Type B pancreatic cell (in vitro differentiated cells): ENCODE measurements around the gene CDC42EP3. TPM values are rescaled to one million over a fixed set of nuclear protein-coding genes. Genes with fewer than 3 reads are reported as not detected.

Experiments
- DNase-seq: peaks from one replicate; pipeline ENCODE4 v3.0.0; 2021; ENCODE audit warnings: mixed read lengths; ENCODE audit not compliant: unreplicated experiment; ENCODE audit errors: extremely low spot score
- H3K27ac Mint-ChIP-seq: 2 replicates; pipeline ENCODE4 v1.8.0; 2021; ENCODE audit warnings: mild to moderate bottlenecking, mixed read lengths
- H3K27me3 Mint-ChIP-seq: 2 replicates; pipeline ENCODE4 v1.8.0; 2021; ENCODE audit warnings: mixed read lengths
- H3K36me3 Mint-ChIP-seq: 2 replicates; pipeline ENCODE4 v1.8.0; 2021; ENCODE audit warnings: mixed read lengths
- H3K4me1 Mint-ChIP-seq: one replicate; pipeline ENCODE4 v1.8.0; 2021; ENCODE audit warnings: mixed read lengths; ENCODE audit not compliant: unreplicated experiment
- H3K4me3 Mint-ChIP-seq: 2 replicates; pipeline ENCODE4 v1.8.0; 2021; ENCODE audit warnings: mild to moderate bottlenecking, mixed read lengths
- H3K9me3 Mint-ChIP-seq: 2 replicates; pipeline ENCODE4 v1.8.0; 2021; ENCODE audit warnings: mixed read lengths
- total RNA-seq: library from RNA; stranded (reverse); gene quantifications from 2 replicates; pipeline ENCODE4 v1.2.1, GENCODE V29; 2021; ENCODE audit warnings: low replicate concordance
- TF ChIP-seq, protein P1 (sequence below): fragments of 200-600 bp; sonication (generic); conservative IDR thresholded peaks from 2 replicates; pipeline ENCODE4 v1.5.0; 2021; ENCODE audit warnings: antibody characterized with exemption, mild to moderate bottlenecking

The CDC42EP3 gene
- total RNA-seq, 1 donor from 2014 or later = 43.7 TPM

DNA sequence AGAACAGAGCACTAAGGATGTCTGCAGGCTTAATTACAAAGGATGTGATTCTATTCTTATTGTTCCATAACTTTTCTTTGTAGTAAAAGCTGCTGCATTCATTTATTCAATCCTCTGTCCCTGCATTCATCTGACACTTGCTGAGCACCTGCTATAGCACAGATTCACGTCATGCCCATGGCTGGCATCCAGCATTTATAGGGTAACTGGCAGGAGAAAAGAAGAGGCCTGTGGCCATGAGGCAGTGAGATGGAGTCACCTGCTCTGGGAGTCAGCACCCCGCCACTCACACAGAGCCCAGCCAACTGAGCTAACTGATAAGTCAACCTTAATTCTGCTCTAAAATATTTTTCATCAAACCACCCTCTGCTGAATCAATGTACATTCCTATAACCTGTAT, 18.3 kb upstream of the CDC42EP3 start:
- Mint-ChIP-seq H3K4me1 (peaks cover 18% of the 10 kb centered on the region), H3K9me3 (no peaks in the 10 kb centered on the region), H3K27me3 (no peaks in the 10 kb centered on the region), H3K4me3 (no peak overlapping the region), H3K27ac (peak overlapping the region; percentile 94), H3K36me3 (peaks cover 4% of the 10 kb centered on the region)
- no peak for DNase-seq
- TF ChIP-seq, protein P1, sequence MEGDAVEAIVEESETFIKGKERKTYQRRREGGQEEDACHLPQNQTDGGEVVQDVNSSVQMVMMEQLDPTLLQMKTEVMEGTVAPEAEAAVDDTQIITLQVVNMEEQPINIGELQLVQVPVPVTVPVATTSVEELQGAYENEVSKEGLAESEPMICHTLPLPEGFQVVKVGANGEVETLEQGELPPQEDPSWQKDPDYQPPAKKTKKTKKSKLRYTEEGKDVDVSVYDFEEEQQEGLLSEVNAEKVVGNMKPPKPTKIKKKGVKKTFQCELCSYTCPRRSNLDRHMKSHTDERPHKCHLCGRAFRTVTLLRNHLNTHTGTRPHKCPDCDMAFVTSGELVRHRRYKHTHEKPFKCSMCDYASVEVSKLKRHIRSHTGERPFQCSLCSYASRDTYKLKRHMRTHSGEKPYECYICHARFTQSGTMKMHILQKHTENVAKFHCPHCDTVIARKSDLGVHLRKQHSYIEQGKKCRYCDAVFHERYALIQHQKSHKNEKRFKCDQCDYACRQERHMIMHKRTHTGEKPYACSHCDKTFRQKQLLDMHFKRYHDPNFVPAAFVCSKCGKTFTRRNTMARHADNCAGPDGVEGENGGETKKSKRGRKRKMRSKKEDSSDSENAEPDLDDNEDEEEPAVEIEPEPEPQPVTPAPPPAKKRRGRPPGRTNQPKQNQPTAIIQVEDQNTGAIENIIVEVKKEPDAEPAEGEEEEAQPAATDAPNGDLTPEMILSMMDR = no peak

DNA sequence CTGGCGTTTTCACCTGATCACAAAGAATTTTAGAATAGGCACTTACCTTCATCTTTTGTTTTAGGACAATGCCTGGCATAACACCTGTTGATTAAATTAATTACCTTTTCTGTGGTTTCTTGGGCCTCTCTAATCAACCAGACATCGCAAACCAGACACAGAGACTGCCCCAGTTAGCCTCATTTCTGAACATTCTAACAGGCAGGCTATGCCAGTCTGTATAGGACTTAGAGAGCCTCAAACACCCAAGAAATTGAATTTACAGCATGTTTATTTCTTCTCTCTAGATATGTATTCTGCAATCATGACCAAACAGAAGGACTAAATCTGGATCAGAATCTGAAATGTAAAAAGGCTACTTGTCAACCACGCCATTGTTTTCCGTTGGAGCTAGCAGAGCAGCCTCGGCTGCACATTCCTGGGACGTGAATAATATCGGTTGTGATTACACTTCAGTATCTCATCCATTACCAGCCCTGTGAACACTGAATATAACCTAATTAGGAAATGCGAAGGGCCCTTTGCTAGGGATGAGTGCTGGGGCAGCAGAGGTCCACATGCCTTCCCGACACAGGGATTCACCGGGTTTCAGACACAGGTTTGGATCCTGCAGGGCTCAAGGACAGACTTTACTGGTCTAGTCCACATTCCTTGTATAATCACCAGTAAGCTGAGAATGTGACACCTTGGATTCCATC, 17.5 kb upstream of the CDC42EP3 start:
- Mint-ChIP-seq H3K36me3 (peaks cover 4% of the 10 kb centered on the region), H3K27ac (peak overlapping the region; percentile 94), H3K27me3 (no peaks in the 10 kb centered on the region), H3K4me3 (peak overlapping the region; percentile 39), H3K9me3 (no peaks in the 10 kb centered on the region), H3K4me1 (peaks cover 18% of the 10 kb centered on the region)
- TF ChIP-seq, protein P1 = no peak
- no peak for DNase-seq

DNA sequence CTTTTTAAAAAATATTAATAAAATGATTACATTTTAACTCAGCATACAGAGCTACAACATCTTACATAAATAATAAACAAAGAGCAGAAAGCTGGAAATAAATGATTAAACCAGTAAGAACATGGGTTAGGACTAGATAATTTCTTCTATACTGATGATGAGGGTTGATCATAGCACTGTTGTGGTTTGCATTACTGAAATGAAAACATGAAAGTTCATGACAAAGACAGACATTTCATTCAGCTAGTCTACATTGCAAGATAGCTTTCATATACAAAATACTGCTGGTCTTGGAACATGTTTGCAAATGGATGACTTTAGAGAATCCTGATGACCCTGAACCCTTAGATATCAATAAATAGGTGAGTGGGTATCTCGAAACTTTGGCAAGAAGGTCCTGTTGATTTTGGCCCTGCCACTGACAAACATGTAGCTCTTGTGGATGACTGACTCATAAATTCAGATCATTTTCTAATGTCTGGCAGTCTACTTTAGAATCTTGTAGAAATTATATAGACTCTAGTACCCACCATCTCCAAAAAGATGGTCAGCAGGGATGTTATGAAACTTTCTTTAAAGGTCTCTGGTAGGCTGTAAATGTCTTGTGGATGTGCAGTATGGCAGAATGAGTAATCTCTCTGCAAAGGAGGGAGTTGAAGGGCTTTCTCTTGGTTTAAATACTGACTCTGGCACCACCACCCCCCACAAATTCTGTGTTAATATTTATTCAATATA, 15.5 kb upstream of the CDC42EP3 start:
- no peak overlapping the region for H3K27ac Mint-ChIP-seq
- DNase-seq = no peak
- peaks cover 18% of the 10 kb centered on the region for H3K4me1 Mint-ChIP-seq
- TF ChIP-seq, protein P1 = no peak
- peaks cover 4% of the 10 kb centered on the region for H3K36me3 Mint-ChIP-seq
- no peak overlapping the region for H3K4me3 Mint-ChIP-seq
- H3K27me3 Mint-ChIP-seq = no peaks in the 10 kb centered on the region
- peaks cover 5% of the 10 kb centered on the region for H3K9me3 Mint-ChIP-seq

DNA sequence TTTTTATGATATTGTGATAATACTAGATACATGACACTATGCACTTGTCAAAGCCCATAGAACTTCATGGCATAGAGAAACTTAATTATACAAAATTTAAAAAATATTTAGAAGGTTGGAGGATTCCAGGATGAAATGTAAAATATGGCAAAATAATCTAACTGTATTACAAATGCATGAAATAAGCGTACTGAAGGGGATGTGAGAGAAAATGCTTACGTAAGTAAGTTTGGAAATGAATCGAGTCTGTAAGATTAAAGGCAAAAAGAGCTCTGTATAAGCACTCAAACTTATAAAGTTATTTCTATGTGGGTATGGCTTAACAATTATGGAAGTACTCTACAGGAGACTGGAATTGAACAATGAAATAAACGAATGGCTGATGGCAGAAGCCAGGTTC, 13.4 kb upstream of the CDC42EP3 start:
- Mint-ChIP-seq H3K27ac (no peak overlapping the region), H3K4me1 (peaks cover 15% of the 10 kb centered on the region), H3K27me3 (no peaks in the 10 kb centered on the region), H3K4me3 (no peak overlapping the region), H3K36me3 (peaks cover 4% of the 10 kb centered on the region), H3K9me3 (peaks cover 5% of the 10 kb centered on the region)
- TF ChIP-seq, protein P1 = no peak
- no peak for DNase-seq

DNA sequence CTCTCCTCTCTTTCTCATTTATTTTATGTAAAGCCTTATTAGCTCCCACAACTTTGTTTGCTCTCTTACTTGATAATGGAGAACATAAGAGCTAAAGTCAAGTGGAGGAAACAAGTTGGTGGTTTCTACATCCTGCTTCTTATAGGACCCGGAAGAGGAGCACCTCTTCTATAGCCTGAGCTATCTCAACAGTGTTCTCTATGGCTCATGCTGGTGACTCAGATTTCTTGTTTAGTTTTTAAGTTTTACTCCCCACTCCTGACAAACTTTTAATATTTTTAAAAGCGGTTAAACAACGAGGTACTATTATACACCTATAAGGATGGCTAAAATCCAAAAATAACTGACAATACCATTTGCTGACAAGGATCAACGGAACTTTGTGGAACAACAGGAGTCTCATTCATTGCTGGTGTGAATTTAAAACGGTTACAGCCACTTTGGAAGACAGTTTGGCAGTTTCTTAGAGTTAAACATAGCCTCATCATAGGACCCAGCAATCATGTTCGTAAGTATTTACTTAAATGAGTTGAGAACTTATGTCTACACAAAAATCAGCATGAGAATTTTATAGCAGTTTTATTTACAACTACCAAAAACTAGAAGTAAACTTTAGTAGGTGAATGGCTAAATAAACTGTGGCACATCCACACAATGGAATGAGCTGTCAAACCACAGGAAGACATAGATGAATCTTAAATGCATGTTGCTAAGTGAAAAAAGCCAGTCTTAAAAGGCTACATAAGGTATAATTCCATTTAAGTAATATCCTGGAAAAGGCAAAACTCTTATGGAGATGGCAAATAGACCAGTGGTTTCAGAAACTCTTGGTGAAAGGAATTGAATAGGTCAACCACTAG, 12.7 kb upstream of the CDC42EP3 start:
- H3K36me3 Mint-ChIP-seq = peaks cover 4% of the 10 kb centered on the region
- H3K4me1 Mint-ChIP-seq = peaks cover 8% of the 10 kb centered on the region
- no peak overlapping the region for H3K4me3 Mint-ChIP-seq
- no peak for DNase-seq
- TF ChIP-seq, protein P1 = no peak
- H3K9me3 Mint-ChIP-seq = peaks cover 5% of the 10 kb centered on the region
- H3K27ac Mint-ChIP-seq = no peak overlapping the region
- no peaks in the 10 kb centered on the region for H3K27me3 Mint-ChIP-seq
